Measurements from ENCODE around the gene SH2B2.
"Not testable (repeated sequence)": the region's sequence is repeated elsewhere in the genome, so short reads cannot be mapped to it uniquely, and the experiment has no call there.

The SH2B2 gene

DNA sequence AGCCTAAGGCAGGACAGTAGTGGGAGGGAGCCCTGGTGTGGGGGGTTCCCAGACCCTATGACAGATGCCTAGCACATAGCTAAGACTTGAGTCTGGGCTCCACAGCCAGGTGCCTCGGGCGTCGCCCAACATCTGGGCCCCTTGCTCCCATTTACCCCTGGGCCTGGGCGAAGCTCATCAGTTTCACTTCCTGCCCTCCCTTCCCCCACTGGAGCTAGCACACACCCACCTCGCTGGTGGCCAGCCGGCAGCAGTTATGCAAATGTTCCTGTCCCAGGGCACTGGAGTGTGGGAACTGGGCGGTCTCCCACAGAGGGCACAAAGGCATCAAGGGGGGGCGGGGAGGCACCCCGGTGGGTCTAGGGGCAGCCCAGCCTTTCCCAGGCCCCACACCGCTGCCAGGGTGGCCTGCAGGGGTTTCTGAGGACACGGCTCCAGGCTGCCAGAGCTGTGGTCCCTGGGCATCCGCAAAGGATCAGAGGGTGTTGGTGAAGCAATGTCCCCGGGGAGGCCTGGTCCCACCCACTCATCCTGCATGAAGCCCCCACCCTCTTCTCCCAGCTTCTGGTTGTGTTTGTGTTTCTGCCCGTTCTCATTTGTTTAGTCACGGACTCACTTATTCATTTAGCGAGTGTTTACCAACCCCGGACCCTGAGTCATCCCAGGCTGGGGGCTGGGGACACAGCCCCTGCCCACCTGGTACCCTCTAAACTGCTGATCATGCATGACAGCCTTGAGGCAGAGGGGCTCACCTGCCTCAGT lies 20.4 kb downstream of the SH2B2 start:
- peak; percentile 58 for DNase-seq (ENCODE audit: low read depth)

DNA sequence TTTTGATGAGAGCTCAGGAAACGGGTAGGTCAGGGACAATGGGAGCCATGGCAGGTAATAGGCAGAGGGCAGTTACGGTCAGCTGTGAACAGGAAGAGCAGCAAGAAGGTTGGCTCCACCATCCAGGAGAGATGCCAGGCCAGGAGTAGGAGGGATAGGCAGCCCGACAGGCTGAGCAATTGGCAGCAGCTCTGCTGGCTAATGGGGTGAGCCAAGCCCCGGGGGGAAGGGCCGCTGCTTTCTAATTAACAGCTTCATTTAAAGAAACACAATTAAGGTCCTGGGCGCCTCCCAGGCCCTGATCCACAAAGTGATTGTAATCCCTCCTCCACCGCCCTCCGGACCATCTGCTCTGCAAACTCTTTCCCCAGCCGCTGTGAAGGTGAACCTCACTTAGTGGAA lies 23.7 kb downstream of the SH2B2 start:
- no peak for DNase-seq (ENCODE audit: low read depth)

GRCh38 chr7:102312317-102312716 lies 25.6 kb downstream of the SH2B2 start:
- no peak for DNase-seq (ENCODE audit: low read depth)

DNA sequence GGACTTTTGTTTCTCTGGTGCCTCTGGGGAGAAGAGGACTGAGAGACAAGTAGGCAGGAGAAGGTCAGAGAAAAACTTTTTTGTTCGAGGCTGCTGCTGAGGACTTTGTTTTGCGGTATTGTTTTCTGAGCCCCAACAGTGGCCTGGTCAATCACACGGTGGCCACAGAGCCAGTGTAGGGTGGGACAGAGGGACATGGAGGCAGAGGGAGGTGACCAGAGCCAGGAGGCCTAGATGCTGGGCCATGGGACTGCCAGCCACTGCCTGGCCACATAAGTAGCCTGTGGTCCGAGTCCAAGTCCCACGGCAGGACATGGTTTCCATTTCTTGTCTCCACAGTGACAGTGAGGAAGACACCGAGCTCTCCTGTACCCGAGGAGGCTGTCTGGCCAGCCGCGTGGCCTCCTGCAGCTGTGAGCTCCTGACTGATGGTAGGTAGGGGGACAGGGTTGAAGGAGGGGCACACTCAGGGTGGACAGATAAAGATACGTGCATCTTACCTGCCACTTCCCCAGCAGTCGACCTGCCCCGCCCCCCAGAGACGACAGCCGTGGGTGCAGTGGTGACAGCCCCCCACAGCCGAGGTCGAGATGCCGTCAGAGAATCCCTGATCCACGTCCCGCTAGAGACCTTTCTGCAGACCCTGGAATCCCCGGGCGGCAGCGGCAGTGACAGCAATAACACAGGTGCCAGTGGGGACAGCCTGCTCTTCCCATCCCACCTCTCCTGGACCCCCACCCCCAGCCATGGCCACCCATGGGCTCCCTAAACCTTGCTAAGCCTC lies 27.5 kb downstream of the SH2B2 start:
- DNase-seq (ENCODE audit: low read depth) = no peak

GRCh38 chr7:102317231-102318059 lies 30.8 kb downstream of the SH2B2 start:
- no peak for DNase-seq (ENCODE audit: low read depth)

- peak; percentile 36 for DNase-seq (ENCODE audit: low read depth)
Measured at GRCh38 chr7:102318482-102318971, 31.9 kb downstream of the SH2B2 start.

DNA sequence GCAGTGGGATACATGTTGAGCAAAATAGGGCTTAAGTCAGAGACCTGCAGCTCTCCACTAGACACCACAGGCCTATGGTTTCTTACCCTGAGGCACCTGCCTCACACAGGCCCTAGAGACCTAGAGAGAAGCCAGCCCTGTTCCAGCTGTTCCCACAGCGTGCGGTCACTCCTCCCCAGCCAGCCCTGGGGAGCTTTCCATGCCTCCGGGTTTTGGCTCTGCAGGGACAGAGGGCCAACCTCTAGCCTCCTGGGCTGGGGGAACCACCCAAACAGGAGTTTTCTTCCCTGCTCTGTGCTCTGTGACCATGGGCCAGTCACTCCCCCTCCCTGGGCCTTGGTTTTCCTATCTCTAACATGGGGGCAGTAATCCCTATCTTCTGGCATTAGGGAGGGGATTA lies 33.0 kb downstream of the SH2B2 start:
- DNase-seq (ENCODE audit: low read depth) = no peak

DNA sequence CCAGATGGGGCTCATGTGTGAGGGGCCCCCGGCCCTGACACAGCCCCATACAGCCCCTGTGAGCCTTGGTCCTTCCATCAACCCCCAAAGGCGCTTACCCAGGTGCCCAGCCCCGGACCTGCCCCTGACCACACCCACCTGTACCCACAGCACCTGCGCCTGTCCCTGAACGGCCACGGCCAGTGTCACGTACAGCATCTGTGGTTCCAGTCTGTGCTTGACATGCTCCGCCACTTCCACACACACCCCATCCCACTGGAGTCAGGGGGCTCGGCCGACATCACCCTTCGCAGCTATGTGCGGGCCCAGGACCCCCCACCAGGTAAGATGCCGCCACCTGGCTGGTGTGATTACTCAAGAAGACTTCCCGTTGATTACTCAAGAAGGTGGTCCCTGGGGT lies 33.5 kb downstream of the SH2B2 start:
- DNase-seq (ENCODE audit: low read depth) = no peak

DNA sequence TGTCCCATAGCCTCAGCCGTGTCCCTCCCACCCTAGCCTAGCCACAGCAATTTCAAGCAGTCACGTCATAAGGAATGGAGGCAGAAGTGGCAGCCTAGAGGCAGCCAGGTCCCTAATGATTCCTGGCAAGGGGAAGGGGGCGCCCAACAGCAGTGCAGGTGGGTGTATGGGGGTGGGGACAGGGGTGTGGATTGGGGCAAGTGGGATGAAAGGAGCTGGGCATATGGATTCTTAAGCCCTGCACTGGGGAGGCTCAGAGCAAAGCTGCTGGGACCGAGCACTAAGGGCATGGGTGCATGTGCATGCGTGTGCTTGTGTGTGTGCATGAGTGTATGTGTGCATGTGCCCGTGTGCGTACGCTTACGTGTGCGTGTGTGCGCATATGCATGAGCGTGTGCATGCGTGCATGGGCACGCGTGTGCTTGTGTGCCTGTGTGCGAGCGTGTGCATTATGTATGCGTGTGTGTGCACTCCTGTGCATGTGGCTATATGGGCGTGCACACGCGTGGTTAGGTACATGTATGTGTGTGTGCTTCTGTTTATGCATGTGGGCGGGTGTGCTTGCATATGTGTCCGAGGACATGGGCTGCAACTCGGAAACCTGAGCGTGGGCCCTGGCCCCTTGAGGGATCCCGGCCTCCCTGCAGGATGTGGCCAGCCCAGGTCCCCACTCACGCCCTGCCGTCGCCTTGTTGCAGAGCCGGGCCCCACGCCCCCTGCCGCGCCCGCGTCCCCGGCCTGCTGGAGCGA lies 34.1 kb downstream of the SH2B2 start:
- DNase-seq (ENCODE audit: low read depth) = no peak

DNA sequence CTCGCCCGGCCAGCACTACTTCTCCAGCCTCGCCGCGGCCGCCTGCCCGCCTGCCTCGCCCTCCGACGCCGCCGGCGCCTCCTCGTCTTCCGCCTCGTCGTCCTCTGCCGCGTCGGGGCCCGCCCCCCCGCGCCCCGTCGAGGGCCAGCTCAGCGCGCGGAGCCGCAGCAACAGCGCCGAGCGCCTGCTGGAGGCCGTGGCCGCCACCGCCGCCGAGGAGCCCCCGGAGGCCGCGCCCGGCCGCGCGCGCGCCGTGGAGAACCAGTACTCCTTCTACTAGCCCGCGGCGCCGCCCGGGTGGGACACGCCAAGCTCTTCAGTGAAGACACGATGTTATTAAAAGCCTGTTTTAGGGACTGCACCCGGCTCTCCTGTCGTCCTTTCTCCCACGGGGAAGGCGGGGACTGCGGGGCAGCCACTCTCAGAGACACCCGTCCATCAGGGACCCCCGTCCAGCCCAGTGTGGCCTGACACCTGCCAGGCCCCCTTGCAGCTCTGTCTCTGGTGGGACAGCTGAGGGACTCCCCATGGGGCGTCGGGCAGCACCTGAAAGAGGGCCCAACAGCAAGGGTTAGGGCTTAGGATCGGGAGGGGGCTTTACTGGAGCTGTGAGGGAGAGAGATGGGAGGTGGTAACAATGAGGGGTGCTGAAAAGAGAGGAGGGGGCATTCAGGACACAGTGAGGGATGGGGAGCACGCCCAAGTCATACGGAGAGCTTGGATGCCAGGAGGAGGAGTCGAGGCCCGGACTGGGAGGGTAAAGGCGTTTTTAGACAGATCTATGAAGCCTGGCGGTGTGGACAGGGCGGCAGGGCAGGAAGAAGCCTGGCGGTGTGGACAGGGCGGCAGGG lies 34.9 kb downstream of the SH2B2 start:
- DNase-seq (ENCODE audit: low read depth) = no peak

DNA sequence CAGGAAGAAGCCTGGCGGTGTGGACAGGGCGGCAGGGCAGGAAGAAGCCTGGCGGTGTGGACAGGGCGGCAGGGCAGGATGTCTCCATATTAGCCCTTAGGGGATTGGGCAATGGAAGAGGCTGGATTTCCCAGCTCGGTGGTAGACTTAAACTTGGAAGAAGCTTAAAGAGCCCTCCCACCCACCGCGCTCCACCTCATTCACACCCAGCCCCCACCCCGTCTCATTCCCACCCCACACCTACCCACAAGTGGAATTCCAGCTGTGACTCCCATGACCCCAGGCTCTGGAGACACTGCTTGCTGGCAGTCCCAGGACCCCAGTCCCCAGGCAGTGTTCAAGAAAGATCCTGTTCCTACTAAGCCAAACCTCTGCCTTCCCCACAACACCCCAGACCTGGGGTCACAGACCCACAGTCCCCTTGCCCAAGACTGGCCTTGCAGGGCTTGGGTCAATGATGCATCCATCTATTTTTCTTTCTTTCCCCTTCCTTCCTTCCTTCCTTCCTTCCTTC lies 35.6 kb downstream of the SH2B2 start:
- DNase-seq (ENCODE audit: low read depth) = no peak

DNA sequence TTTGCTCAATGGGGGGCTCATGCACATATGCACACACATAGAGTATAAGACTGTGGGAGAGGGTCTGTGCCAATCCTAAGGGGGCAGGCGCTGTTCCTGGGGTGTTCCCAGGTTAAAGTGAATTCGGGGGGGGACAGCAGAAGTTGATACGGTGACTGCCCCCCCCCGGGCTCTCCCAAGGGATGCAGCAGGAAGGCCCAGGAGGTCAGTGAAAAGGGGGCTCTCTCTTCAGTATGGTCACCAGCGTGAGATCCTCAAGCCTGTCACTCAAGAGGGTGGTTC lies 37.2 kb downstream of the SH2B2 start:
- no peak for DNase-seq (ENCODE audit: low read depth)

DNA sequence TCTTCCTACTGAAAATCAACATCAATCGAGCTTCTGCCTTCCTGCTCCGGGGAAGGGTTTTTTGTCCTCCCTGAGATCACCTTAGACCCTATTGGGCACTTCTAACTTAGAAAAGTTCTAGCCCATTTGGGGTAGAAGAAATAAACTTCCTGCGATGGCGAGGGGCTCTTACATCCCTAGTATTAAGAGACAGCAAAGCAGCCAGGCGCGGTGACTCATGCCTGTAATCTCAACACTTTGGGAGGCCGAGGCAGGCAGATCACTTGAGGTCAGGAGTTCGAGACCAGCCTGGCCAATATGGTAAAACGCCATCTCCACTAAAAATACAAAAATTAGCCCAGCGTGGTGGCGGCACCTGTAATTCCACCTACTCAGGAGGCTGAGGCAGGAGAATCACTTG lies 38.4 kb downstream of the SH2B2 start:
- DNase-seq (ENCODE audit: low read depth) = not testable (repeated sequence)

DNA sequence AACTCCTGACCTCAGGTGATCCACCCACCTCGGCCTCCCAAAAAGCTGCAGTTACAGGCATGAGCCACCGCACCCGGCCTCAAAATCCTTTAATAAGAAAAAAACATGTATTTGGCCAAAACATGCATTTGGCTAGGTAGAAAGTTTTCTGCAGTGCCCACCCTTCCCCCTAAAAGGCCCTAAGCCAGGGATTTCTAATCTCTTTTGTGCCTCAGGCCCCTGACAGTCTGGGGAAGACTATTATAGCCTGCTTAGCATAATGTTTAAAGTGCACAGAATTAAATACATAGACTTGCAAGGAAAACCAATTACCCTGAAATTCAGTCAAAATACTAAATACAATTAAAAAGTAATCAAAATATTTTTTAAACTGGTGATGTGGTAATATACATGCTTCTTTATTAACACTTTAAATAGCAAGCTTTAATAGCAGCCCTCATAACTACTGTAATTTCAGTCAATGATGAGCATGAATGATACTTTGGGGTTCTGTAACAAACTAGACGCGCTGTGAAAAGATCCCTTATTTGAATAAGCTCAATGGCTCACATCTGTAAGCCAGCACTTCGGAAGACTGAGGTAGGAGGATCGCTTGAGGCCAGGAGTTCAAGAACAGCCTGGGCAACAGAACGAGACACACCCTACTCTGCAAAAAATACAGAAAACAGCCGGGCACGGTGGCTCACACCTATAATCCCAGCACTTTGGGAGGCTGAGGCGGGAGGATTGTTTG lies 39.7 kb downstream of the SH2B2 start:
- DNase-seq (ENCODE audit: low read depth) = no peak

GRCh38 chr7:102327183-102327582 lies 40.5 kb downstream of the SH2B2 start:
- not testable (repeated sequence) for DNase-seq (ENCODE audit: low read depth)

GRCh38 chr7:102328863-102329262 lies 42.2 kb downstream of the SH2B2 start:
- DNase-seq (ENCODE audit: low read depth) = not testable (repeated sequence)

DNA sequence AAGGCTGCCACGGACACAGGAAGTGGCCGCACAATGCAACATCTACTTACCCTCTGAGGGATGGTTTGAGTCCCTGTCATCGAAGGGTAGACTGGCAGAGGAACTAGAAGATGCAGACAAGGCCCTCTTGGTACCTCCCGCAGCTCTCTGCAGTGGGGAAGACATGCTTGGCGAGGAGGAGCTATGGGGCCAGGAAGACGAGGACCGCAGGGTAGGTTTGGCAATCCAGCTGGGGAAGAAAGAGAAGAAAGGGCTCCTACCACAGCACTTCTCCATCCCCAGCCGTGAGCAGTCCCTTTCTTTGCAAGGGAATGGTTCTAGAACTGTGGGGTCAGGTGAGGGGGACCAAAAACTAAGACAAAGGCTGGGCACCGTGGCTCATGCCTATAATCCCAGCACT lies 42.7 kb downstream of the SH2B2 start:
- not testable (repeated sequence) for DNase-seq (ENCODE audit: low read depth)

DNA sequence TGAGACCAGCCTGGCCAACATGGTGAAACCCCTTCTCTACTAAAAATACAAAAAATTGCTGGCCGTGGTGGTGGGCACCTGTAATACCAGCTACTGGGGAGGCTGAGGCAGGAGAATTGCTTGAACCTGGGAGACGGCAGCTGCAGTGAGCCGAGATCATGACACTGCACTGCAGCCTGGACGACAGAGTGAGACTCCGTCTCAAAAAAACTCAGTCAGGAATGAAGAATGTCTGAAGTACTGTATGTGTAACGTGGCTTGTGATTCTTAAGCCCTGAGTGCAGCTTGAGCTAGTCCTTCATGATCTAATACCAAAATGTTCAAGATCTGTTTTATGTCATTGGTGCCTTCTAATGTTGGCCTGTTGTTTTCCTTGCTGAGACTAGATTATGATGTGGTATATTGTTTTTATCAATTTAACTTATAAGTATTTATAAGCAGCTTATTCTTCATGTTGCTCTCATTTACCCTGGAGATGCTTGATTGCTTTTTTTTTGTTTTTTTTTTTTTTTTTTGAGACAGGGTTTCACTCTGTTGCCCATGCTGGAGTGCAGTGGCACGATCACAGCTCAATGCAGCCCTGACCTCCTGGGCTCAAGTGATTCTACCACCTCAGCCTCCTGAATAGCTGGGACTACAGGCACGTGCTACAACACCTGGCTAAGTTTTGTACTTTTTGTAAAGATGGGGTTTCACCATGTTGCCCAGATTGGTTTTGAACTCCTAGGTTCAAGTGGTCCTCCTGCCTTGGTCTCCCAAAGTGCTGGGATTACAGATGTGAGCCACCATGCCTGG lies 44.2 kb downstream of the SH2B2 start:
- not testable (repeated sequence) for DNase-seq (ENCODE audit: low read depth)

DNA sequence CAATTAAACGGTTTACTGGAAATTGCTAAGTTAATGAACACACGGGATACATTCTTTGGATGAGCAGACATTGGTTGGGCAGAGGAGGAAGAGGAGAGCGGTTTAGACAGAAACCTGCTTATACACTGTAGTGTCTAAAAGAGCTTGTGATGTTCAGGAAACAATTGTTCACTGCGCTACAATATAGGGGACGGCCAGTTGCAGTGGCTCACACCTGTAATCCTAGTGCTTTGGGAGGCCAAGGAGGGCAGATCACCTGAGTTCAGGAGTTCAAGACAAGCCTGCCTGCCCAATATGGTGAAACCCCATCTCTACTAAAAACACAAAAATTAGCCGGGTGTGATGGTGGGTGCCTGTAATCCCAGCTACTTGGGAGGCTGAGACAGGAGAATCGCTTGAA lies 48.9 kb downstream of the SH2B2 start:
- not testable (repeated sequence) for DNase-seq (ENCODE audit: low read depth)
